Sigmoid colon (tissue), 7 donors: ENCODE data around the gene IL17RB. TPM values are rescaled to one million over a fixed set of nuclear protein-coding genes. Genes with fewer than 3 reads are reported as not detected.

Source experiments
- DNase-seq: peaks from one replicate; pipeline ENCODE4 v3.0.0-alpha.2; 2019
- H3K27ac ChIP-seq, 4 donors: fragments of 200-600 bp; sonication (generic); one replicate each; pipeline ENCODE4 v1.5.1; 2016 to 2019; ENCODE audit warnings: mild to moderate bottlenecking in 1 of 4
- H3K27me3 ChIP-seq, 3 donors: fragments of 200-600 bp; sonication (generic); one replicate each; pipeline ENCODE4 v1.5.1; 2019; ENCODE audit warnings: mild to moderate bottlenecking in 1 of 3
- H3K36me3 ChIP-seq, 4 donors: fragments of 200-600 bp; sonication (generic); one replicate each; pipeline ENCODE4 v1.5.1; 2016 to 2019
- H3K4me1 ChIP-seq, 4 donors: fragments of 200-600 bp; sonication (generic); one replicate each; pipeline ENCODE4 v1.5.1; 2017 to 2019
- H3K4me3 ChIP-seq, 4 donors: fragments of 200-600 bp; sonication (generic); one replicate each; pipeline ENCODE4 v1.5.1; 2017 to 2019; ENCODE audit warnings: mild to moderate bottlenecking in 2 of 4, moderate library complexity in 1 of 4
- H3K9me3 ChIP-seq, 4 donors: fragments of 200-600 bp in 3 of 4; sonication (generic) in 3 of 4; one replicate each; pipeline versions ENCODE4 v1.5.1 to v1.6.1; 2013 to 2019
- EP300 ChIP-seq, 4 donors: sonication (generic); formaldehyde crosslinking; IDR thresholded peaks; one replicate each; pipeline ENCODE4 v1.6.1; 2017; ENCODE audit warnings: antibody characterized with exemption in 4 of 4
- POLR2A ChIP-seq, 2 donors: fragments of 450-650 bp; IDR thresholded peaks; one replicate each; pipeline ENCODE4 v1.6.1; 2016; ENCODE audit warnings: antibody characterized with exemption in 2 of 2, mild to moderate bottlenecking in 2 of 2, moderate library complexity in 2 of 2
- POLR2AphosphoS5 ChIP-seq, 4 donors: sonication (generic); formaldehyde crosslinking; IDR thresholded peaks; one replicate each; pipeline ENCODE4 v1.6.1; 2017; ENCODE audit warnings: antibody characterized with exemption in 4 of 4
- WGBS, 2 donors: extraction: QIAGEN DNeasy Blood & Tissue Kit; methylation state at CpG; one replicate each; pipeline ENCODE4 v1.1.7; 2013; 5-methylcytosine and 5-hydroxymethylcytosine counted together
- intact Hi-C: fragments of 100-400 bp; cut with DNase I; formaldehyde crosslinking; loops from one replicate; pipeline ENCODE4 v1.15.1; 2023
- polyA plus RNA-seq, 3 donors: library from polyadenylated mRNA; stranded (reverse); fragments of 200-250 nt; gene quantifications; one replicate each; pipeline ENCODE4 v1.2.3, GENCODE V29; 2013
- total RNA-seq, 4 donors: library from RNA; depleted of rRNA; stranded (reverse); fragments of >200 nt; gene quantifications; one replicate each; pipeline ENCODE4 v1.1.0, GENCODE V29; 2016
- TF ChIP-seq, protein P1 (sequence below), 4 experiments: fragments of 450-650 bp in 3 of 4; fragments of 200-600 bp in 1 of 4; IDR thresholded peaks; one replicate each; pipeline ENCODE4 v1.5.1; 2016 to 2019; ENCODE audit warnings: antibody characterized with exemption in 4 of 4, mild to moderate bottlenecking in 3 of 4, moderate library complexity in 2 of 4
- donor health status: healthy with polysubstance abuse.
- donor health status: Bipolar disorder and iron deficiency.
- donor health status: healthy.

IL17RB gene
- total and polyA plus RNA-seq, 7 donors: 1.1 to 9.0 (median 2.2) TPM

DNA sequence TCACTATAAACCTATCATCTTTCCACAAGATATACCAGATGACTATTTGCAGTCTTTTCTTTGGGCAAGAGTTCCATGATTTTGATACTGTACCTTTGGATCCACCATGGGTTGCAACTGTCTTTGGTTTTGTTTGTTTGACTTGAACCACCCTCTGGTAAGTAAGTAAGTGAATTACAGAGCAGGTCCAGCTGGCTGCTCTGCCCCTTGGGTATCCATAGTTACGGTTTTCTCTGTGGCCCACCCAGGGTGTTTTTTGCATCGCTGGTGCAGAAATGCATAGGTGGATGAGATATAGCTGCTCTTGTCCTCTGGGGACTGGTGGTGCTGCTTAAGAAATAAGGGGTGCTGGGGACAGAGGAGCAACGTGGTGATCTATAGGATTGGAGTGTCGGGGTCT, 33.9 kb upstream of the IL17RB start:
- intact Hi-C loops: no loop called here
- DNase-seq: peak; percentile 25
- 79 to 83% methylated on average over 4 of the region's 4 CpGs for WGBS, 2 donors
- no peak overlapping the region for H3K4me3 ChIP-seq
- TF ChIP-seq, protein P1, sequence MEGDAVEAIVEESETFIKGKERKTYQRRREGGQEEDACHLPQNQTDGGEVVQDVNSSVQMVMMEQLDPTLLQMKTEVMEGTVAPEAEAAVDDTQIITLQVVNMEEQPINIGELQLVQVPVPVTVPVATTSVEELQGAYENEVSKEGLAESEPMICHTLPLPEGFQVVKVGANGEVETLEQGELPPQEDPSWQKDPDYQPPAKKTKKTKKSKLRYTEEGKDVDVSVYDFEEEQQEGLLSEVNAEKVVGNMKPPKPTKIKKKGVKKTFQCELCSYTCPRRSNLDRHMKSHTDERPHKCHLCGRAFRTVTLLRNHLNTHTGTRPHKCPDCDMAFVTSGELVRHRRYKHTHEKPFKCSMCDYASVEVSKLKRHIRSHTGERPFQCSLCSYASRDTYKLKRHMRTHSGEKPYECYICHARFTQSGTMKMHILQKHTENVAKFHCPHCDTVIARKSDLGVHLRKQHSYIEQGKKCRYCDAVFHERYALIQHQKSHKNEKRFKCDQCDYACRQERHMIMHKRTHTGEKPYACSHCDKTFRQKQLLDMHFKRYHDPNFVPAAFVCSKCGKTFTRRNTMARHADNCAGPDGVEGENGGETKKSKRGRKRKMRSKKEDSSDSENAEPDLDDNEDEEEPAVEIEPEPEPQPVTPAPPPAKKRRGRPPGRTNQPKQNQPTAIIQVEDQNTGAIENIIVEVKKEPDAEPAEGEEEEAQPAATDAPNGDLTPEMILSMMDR (IDR thresholded peaks at IDR 0.05): no peak
- TF ChIP-seq POLR2A (IDR thresholded peaks at IDR 0.05) (no peak), EP300 (IDR thresholded peaks at IDR 0.05) (no peak), POLR2AphosphoS5 (IDR thresholded peaks at IDR 0.05) (no peak)
- no peaks in the 10 kb centered on the region for H3K9me3 ChIP-seq
- no peak overlapping the region for H3K27ac ChIP-seq
- no peaks in the 10 kb centered on the region for H3K36me3 ChIP-seq
- no peaks in the 10 kb centered on the region for H3K27me3 ChIP-seq
- no peaks in the 10 kb centered on the region for H3K4me1 ChIP-seq

DNA sequence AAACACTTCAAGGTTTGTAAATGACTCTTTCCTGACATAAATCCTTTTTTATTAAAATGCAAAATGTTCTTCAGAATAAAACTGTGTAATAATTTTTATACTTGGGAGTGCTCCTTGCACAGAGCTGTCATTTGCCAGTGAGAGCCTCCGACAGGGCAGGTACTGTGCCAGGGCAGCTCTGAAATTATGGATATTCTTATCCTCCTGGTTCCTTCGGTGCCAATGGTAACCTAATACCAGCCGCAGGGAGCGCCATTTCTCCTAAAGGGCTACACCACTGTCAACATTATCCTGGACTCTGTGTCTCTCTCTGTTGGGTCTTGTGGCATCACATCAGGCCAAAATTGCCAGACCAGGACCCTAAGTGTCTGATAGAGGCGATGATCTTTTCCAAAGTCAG, 33.1 kb upstream of the IL17RB start:
- DNase-seq: peak; percentile 38
- TF ChIP-seq POLR2AphosphoS5 (IDR thresholded peaks at IDR 0.05) (no peak), POLR2A (IDR thresholded peaks at IDR 0.05) (no peak)
- no peaks in the 10 kb centered on the region for H3K36me3 ChIP-seq
- no peak overlapping the region for H3K27ac ChIP-seq
- 91 to 93% methylated on average over 5 of the region's 5 CpGs for WGBS, 2 donors
- no peaks in the 10 kb centered on the region for H3K27me3 ChIP-seq
- no peaks in the 10 kb centered on the region for H3K9me3 ChIP-seq
- intact Hi-C loops: no loop called here
- H3K4me1 ChIP-seq: no peaks in the 10 kb centered on the region
- no peak overlapping the region for H3K4me3 ChIP-seq

DNA sequence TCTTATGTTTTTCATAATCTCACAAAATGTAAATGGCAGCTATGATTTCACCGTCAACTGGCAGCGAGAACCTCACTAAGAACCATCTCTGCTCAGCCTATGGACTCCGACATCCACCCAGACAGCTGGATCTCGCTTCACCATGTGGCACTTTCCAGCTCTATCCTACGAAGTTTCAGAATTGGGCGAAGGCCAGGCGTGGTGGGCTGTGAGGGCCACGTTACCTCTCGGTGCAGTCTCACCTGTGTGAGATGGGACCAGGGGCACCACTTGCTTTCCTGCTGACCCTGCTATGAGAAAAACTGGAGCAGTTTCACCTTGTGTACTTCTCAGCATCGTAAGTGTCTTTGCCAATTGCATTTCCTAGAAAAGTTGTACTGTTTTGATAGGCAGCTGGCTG, 32.5 kb upstream of the IL17RB start:
- intact Hi-C loops: no loop called here
- peak; percentile 22 for DNase-seq
- 87 to 90% methylated on average over 10 of the region's 10 CpGs for WGBS, 2 donors

DNA sequence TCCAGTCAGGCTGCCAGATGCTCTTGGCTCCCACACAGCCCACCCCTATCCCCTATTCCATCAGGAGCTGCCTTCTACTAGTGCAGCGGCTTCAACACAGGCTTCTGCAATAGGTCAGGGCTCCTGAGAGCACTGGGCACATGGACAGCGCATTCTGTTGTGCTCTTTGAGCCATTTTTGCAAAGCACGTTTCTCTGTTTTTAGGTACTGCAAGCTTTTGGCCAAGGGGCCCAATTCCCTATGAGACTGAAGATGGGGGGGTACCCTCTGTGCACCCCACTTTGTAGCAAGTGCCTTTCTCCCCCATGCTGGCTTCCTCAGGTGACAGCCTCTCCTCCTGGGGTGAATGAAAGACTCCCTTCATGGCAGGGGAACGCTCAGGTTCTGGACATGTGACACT, 31.3 kb upstream of the IL17RB start:
- 86 to 97% methylated on average over 4 of the region's 4 CpGs for WGBS, 2 donors
- intact Hi-C loops: no loop called here
- no peaks in the 10 kb centered on the region for H3K27me3 ChIP-seq
- no peaks in the 10 kb centered on the region for H3K9me3 ChIP-seq
- no peaks in the 10 kb centered on the region for H3K36me3 ChIP-seq
- no peak overlapping the region for H3K27ac ChIP-seq
- no peaks in the 10 kb centered on the region for H3K4me1 ChIP-seq
- no peak for DNase-seq
- H3K4me3 ChIP-seq: no peak overlapping the region
- TF ChIP-seq POLR2AphosphoS5 (IDR thresholded peaks at IDR 0.05): no peak
- TF ChIP-seq EP300 (IDR thresholded peaks at IDR 0.05): no peak
- TF ChIP-seq, protein P1 (IDR thresholded peaks at IDR 0.05): no peak

More for the DNA sequence above, 32.5 kb upstream of the IL17RB start:
- TF ChIP-seq POLR2AphosphoS5 (IDR thresholded peaks at IDR 0.05) (no peak), EP300 (IDR thresholded peaks at IDR 0.05) (no peak), POLR2A (IDR thresholded peaks at IDR 0.05) (no peak)
- TF ChIP-seq, protein P1 (IDR thresholded peaks at IDR 0.05): no peak
- Histone ChIP-seq H3K9me3 (no peaks in the 10 kb centered on the region), H3K4me1 (no peaks in the 10 kb centered on the region), H3K36me3 (no peaks in the 10 kb centered on the region), H3K27me3 (no peaks in the 10 kb centered on the region), H3K27ac (no peak overlapping the region), H3K4me3 (no peak overlapping the region)

DNA sequence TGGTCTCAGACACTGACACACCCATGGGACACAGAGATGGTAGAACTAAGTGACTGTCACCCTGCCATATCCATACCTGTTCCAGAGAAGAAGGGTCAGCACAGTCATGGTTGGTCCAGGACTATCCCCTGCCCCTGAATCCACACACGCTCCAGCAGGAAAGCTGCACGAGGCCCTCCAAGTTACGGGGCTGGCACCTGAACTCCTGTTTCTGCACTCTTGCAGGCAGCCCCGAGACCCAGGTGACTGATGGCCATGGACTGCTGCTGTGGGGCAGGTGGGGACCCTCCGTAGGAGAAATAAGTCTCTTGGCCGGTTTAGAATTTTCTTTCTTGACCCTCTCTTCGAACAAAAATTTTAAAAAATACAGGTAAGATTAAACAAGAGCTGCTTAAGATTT, 30.7 kb upstream of the IL17RB start:
- Histone ChIP-seq H3K4me3 (no peak overlapping the region), H3K27ac (no peak overlapping the region), H3K27me3 (no peaks in the 10 kb centered on the region), H3K36me3 (no peaks in the 10 kb centered on the region), H3K4me1 (no peaks in the 10 kb centered on the region), H3K9me3 (no peaks in the 10 kb centered on the region)
- 95 to 97% methylated on average over 7 of the region's 7 CpGs for WGBS, 2 donors
- peak; percentile 34 for DNase-seq
- intact Hi-C loops: no loop called here
- TF ChIP-seq POLR2AphosphoS5 (IDR thresholded peaks at IDR 0.05): no peak
- TF ChIP-seq, protein P1 (IDR thresholded peaks at IDR 0.05): no peak
- no peak for TF ChIP-seq POLR2A (IDR thresholded peaks at IDR 0.05)
- TF ChIP-seq EP300 (IDR thresholded peaks at IDR 0.05): no peak
